Natural killer cell (primary cell): ENCODE measurements around the gene PCIF1. TPM values are rescaled to one million over a fixed set of nuclear protein-coding genes. Genes with fewer than 3 reads are reported as not detected.

Experiments used
- ATAC-seq, 3 donors: fragments of 150-1000 bp in 2 of 3; fragments of 200-7000 bp in 1 of 3; cut with Tn5 transposase; 1 replicate in 1 of 3; 2 replicates in 2 of 3; pipeline ENCODE4 v1.10.0; 2021; ENCODE audit warnings: mild to moderate bottlenecking in 2 of 3, moderate library complexity in 2 of 3
- DNase-seq, 2 donors: peaks; one replicate each; pipeline versions ENCODE4 v3.0.0 to v3.0.0-alpha.2; 2013 to 2021; ENCODE audit warnings: mixed read lengths in 1 of 2
- H3K27ac ChIP-seq: one replicate; pipeline ENCODE4 v1.5.1; 2013; ENCODE audit warnings: mild to moderate bottlenecking, low read length
- H3K27me3 ChIP-seq: one replicate; pipeline ENCODE4 v1.6.1; 2013; ENCODE audit warnings: low read length; ENCODE audit not compliant: control insufficient read depth, insufficient read depth
- H3K36me3 ChIP-seq: one replicate; pipeline ENCODE4 v1.6.1; 2013; ENCODE audit warnings: low read length; ENCODE audit not compliant: control insufficient read depth, insufficient read depth
- H3K4me1 ChIP-seq: one replicate; pipeline ENCODE4 v1.6.1; 2013; ENCODE audit warnings: low read length; ENCODE audit not compliant: control insufficient read depth, insufficient read depth
- H3K4me3 ChIP-seq: one replicate; pipeline ENCODE4 v1.5.1; 2013; ENCODE audit warnings: low read length
- H3K9me3 ChIP-seq: one replicate; pipeline ENCODE4 v1.6.1; 2013; ENCODE audit warnings: low read length; ENCODE audit not compliant: control insufficient read depth, insufficient read depth
- H3K27ac Mint-ChIP-seq, 2 donors: one replicate each; pipeline ENCODE4 v1.8.0; 2022; ENCODE audit warnings: mild to moderate bottlenecking in 2 of 2, mixed read lengths in 2 of 2, moderate library complexity in 1 of 2
- H3K27me3 Mint-ChIP-seq, 2 donors: one replicate each; pipeline ENCODE4 v1.8.0; 2022; ENCODE audit warnings: low read depth in 2 of 2, mixed read lengths in 2 of 2
- H3K36me3 Mint-ChIP-seq: one replicate; pipeline ENCODE4 v1.8.0; 2022; ENCODE audit warnings: mixed read lengths
- H3K4me1 Mint-ChIP-seq, 2 donors: one replicate each; pipeline ENCODE4 v1.8.0; 2022; ENCODE audit warnings: mixed read lengths in 2 of 2
- H3K4me3 Mint-ChIP-seq: one replicate; pipeline ENCODE4 v1.8.0; 2022; ENCODE audit warnings: mild to moderate bottlenecking, moderate library complexity, mixed read lengths
- H3K9me3 Mint-ChIP-seq, 2 donors: one replicate each; pipeline ENCODE4 v1.8.0; 2022; ENCODE audit warnings: mixed read lengths in 2 of 2
- CTCF ChIP-seq: fragments of 200-600 bp; IDR thresholded peaks from one replicate; pipeline ENCODE4 v1.8.0; 2022; ENCODE audit warnings: antibody characterized with exemption
- WGBS: methylation state at CpG from one replicate; pipeline ENCODE4 v1.1.7; 2013; ENCODE audit warnings: missing lambda C conversion rate; ENCODE audit not compliant: insufficient coverage; 5-methylcytosine and 5-hydroxymethylcytosine counted together
- intact Hi-C: fragments of 100-400 bp; cut with micrococcal nuclease; formaldehyde crosslinking; loops from one replicate; pipeline ENCODE4 v1.14.2; 2022
- total RNA-seq, 4 donors: library from RNA; stranded (reverse); fragments of 120-200 nt in 1 of 4; gene quantifications; one replicate each; pipeline versions ENCODE4 v1.2.3 to v1.2.4, GENCODE V29; 2013 to 2022

Gene PCIF1
- total RNA-seq, 3 donors from 2014 or later (not counting 1 experiment from before 2014, with no cell fraction given): 72.0 to 85.1 (median 73.3) TPM

- Mint-ChIP-seq H3K27ac (no peak overlapping the region), H3K27me3 (peaks cover 0 to 2% of the 10 kb centered on the region in 2 donors)
Measured at GRCh38 chr20:45975686-45976085, 41.2 kb downstream of the PCIF1 start.

GRCh38 chr20:45976086-45976485 lies 41.6 kb downstream of the PCIF1 start:
- H3K4me3 Mint-ChIP-seq: no peak overlapping the region
- peaks cover 0 to 2% of the 10 kb centered on the region in 2 donors for H3K27me3 Mint-ChIP-seq
- H3K9me3 Mint-ChIP-seq: peaks cover 0 to 2% of the 10 kb centered on the region in 2 donors
- no peaks in the 10 kb centered on the region for H3K27me3 ChIP-seq
- 94% methylated on average over 6 of the region's 6 CpGs for WGBS
- H3K36me3 Mint-ChIP-seq: no peaks in the 10 kb centered on the region
- H3K4me1 Mint-ChIP-seq: peaks cover 9 to 10% of the 10 kb centered on the region in 2 donors
- no peak overlapping the region for H3K27ac ChIP-seq
- intact Hi-C loops: no loop called here
- H3K4me3 ChIP-seq: no peak overlapping the region
- H3K4me1 ChIP-seq: peaks cover 7% of the 10 kb centered on the region
- H3K9me3 ChIP-seq: no peaks in the 10 kb centered on the region
- DNase-seq (no peak), ATAC-seq (no peak)
- H3K27ac Mint-ChIP-seq: no peak overlapping the region
- no peaks in the 10 kb centered on the region for H3K36me3 ChIP-seq
- TF ChIP-seq CTCF: no peak

More at GRCh38 chr20:45975686-45976085, 41.2 kb downstream of the PCIF1 start:
- no peak for TF ChIP-seq CTCF
- H3K4me1 Mint-ChIP-seq: peaks cover 12 to 13% of the 10 kb centered on the region in 2 donors
- no peak overlapping the region for H3K4me3 ChIP-seq
- ATAC-seq (no peak), DNase-seq (no peak)
- 94% methylated on average over 11 of the region's 11 CpGs for WGBS
- no peak overlapping the region for H3K4me3 Mint-ChIP-seq
- H3K9me3 Mint-ChIP-seq: peaks cover 0 to 2% of the 10 kb centered on the region in 2 donors
- H3K27me3 ChIP-seq: no peaks in the 10 kb centered on the region
- peaks cover 11% of the 10 kb centered on the region for H3K4me1 ChIP-seq
- no peaks in the 10 kb centered on the region for H3K36me3 Mint-ChIP-seq
- intact Hi-C loops: no loop called here
- no peak overlapping the region for H3K27ac ChIP-seq
- H3K36me3 ChIP-seq: no peaks in the 10 kb centered on the region
- no peaks in the 10 kb centered on the region for H3K9me3 ChIP-seq

GRCh38 chr20:45981261-45981660 lies 46.8 kb downstream of the PCIF1 start:
- 96% methylated on average over 6 of the region's 6 CpGs for WGBS
- Histone ChIP-seq H3K4me3 (no peak overlapping the region), H3K36me3 (no peaks in the 10 kb centered on the region), H3K4me1 (no peaks in the 10 kb centered on the region), H3K27ac (no peak overlapping the region), H3K9me3 (no peaks in the 10 kb centered on the region), H3K27me3 (no peaks in the 10 kb centered on the region)
- H3K27me3 Mint-ChIP-seq: peaks cover 0 to 2% of the 10 kb centered on the region in 2 donors
- TF ChIP-seq CTCF: no peak
- H3K4me3 Mint-ChIP-seq: no peak overlapping the region
- intact Hi-C loops: no loop called here
- no peak overlapping the region for H3K27ac Mint-ChIP-seq
- H3K9me3 Mint-ChIP-seq: no peaks in the 10 kb centered on the region
- DNase-seq (no peak), ATAC-seq (no peak)
- no peaks in the 10 kb centered on the region for H3K36me3 Mint-ChIP-seq
- H3K4me1 Mint-ChIP-seq: no peaks in the 10 kb centered on the region

GRCh38 chr20:45983279-45983743 lies 48.8 kb downstream of the PCIF1 start:
- TF ChIP-seq CTCF: no peak
- DNase-seq: no peak
- Histone ChIP-seq H3K9me3 (no peaks in the 10 kb centered on the region), H3K4me3 (no peak overlapping the region), H3K36me3 (no peaks in the 10 kb centered on the region), H3K27me3 (peaks cover 2% of the 10 kb centered on the region), H3K27ac (no peak overlapping the region), H3K4me1 (peaks cover 7% of the 10 kb centered on the region)
- ATAC-seq: no peak
- peaks cover 0 to 2% of the 10 kb centered on the region in 2 donors for H3K27me3 Mint-ChIP-seq
- no peaks in the 10 kb centered on the region for H3K36me3 Mint-ChIP-seq
- H3K4me1 Mint-ChIP-seq: no peaks in the 10 kb centered on the region
- no peak overlapping the region for H3K4me3 Mint-ChIP-seq
- no peaks in the 10 kb centered on the region for H3K9me3 Mint-ChIP-seq
- WGBS: 79% methylated on average over 7 of the region's 7 CpGs
- no peak overlapping the region for H3K27ac Mint-ChIP-seq
- intact Hi-C loops: no loop called here
